ENCODE measurements around the gene LRIG3. TPM values are rescaled to one million over a fixed set of nuclear protein-coding genes. Genes with fewer than 3 reads are reported as not detected.

Gene LRIG3
- total and polyA plus RNA-seq, 11 donors, result 1.8 to 8.9 (median 4.6) TPM

DNA sequence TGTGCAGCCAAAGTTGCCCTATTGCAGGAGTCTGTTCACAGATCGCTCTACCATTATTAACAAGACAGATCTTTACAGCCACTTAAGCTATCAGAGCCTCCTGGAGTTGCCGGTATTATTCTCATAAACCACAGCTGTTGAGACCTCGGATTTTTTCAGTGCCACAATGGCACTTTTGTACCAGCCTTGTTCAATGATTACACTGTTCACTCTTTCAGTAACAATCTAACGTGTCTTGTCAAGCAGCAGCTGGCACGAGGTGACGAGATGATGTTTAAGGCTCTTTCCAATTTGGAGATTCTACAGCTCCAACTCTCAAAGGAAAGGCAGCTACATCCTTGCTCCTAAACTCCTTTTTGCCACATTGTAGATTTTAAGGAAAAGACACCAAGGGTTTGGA is 30.7 kb downstream of the LRIG3 start:
- ATAC-seq (no peak), DNase-seq (no peak)
- H3K4me1 ChIP-seq, result peaks cover 0 to 14% (median 3%) of the 10 kb centered on the region in 12 donors
- H3K4me3 ChIP-seq, result no peak overlapping the region
- TF ChIP-seq, protein P1, sequence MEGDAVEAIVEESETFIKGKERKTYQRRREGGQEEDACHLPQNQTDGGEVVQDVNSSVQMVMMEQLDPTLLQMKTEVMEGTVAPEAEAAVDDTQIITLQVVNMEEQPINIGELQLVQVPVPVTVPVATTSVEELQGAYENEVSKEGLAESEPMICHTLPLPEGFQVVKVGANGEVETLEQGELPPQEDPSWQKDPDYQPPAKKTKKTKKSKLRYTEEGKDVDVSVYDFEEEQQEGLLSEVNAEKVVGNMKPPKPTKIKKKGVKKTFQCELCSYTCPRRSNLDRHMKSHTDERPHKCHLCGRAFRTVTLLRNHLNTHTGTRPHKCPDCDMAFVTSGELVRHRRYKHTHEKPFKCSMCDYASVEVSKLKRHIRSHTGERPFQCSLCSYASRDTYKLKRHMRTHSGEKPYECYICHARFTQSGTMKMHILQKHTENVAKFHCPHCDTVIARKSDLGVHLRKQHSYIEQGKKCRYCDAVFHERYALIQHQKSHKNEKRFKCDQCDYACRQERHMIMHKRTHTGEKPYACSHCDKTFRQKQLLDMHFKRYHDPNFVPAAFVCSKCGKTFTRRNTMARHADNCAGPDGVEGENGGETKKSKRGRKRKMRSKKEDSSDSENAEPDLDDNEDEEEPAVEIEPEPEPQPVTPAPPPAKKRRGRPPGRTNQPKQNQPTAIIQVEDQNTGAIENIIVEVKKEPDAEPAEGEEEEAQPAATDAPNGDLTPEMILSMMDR (IDR thresholded peaks at IDR 0.05), result no peak
- no peak for TF ChIP-seq POLR2A (IDR thresholded peaks at IDR 0.05)
- no peaks in the 10 kb centered on the region for H3K27me3 ChIP-seq
- H3K9me3 ChIP-seq, result no peaks in the 10 kb centered on the region
- 81 to 89% (median 87%) methylated on average over 6 of the region's 6 CpGs for WGBS, 4 donors
- intact Hi-C loops (cut with DNase I), result no loop called here
- H3K27ac ChIP-seq, result no peak overlapping the region
- peaks cover 0 to 62% (median 50%) of the 10 kb centered on the region in 9 donors for H3K36me3 ChIP-seq

DNA sequence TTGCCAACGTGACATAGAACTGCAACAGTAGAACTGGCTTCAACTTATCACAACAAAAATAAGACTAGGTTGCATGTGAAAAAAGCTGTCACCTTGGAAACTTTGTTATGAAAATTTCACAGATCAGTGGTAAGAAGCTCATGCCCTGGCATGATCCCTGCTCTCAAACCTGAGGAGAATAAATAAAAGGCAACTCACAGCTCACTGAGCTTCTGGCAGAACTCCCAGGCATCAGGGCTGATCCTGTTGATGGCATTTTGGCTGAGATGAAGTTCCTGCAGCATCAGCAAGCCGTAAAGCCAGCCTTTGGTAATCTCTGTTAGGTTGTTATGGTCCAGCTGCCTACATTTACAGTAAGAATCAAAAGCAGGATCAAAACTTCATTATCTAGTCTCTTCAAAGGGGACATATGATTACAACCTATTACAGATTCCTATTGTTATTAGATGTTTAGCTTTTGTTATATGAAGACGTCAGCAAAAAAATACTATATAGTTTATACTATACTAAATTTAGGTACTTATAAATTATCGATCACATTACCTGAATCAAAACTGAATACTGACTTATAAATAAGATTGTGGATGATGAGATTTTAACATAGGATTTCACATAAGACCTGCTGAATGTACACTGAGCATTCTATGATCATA is 32.0 kb downstream of the LRIG3 start:
- ATAC-seq, result peak; percentile 58 to 87 (median 80)
- peak in 4 of 5 donors; percentile 17 to 70 (median 50) for DNase-seq
- H3K27ac ChIP-seq, result no peak overlapping the region
- H3K9me3 ChIP-seq, result no peaks in the 10 kb centered on the region
- H3K4me3 ChIP-seq, result no peak overlapping the region
- H3K36me3 ChIP-seq, result peaks cover 0 to 75% (median 57%) of the 10 kb centered on the region in 9 donors
- H3K4me1 ChIP-seq, result peaks cover 0 to 11% (median 0%) of the 10 kb centered on the region in 12 donors
- 53 to 59% (median 59%) methylated on average over 4 of the region's 4 CpGs for WGBS, 4 donors
- no peaks in the 10 kb centered on the region for H3K27me3 ChIP-seq
- intact Hi-C loops (cut with DNase I), result no loop called here
- no peak for TF ChIP-seq POLR2A (IDR thresholded peaks at IDR 0.05)
- TF ChIP-seq, protein P1 (IDR thresholded peaks at IDR 0.05), result no peak

DNA sequence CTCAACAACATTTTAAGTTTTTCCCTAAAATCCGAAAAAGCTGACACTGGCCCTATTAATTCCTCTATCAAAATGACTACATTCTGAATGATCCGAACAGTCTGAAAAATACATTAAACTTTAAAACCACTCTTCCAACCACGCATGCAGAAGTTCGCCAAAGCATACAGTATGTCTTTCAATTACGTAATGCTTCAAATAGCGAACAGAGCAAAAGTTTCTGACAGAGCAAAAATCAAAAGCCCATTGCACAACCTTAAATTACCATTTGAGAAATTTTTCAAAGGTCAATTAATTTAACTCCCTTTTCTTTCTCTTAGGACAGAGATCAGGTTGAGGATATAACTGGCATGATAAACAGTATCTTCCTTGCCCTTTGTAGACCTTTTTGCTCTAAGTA is 33.2 kb downstream of the LRIG3 start:
- intact Hi-C loops (cut with DNase I), result no loop called here
- ATAC-seq (no peak), DNase-seq (no peak)
- TF ChIP-seq, protein P1 (IDR thresholded peaks at IDR 0.05), result no peak
- TF ChIP-seq POLR2A (IDR thresholded peaks at IDR 0.05), result no peak
- H3K4me3 ChIP-seq, result no peak overlapping the region
- H3K4me1 ChIP-seq, result peaks cover 0 to 14% (median 0%) of the 10 kb centered on the region in 12 donors
- H3K9me3 ChIP-seq, result no peaks in the 10 kb centered on the region
- peaks cover 0 to 86% (median 64%) of the 10 kb centered on the region in 9 donors for H3K36me3 ChIP-seq
- no peak overlapping the region for H3K27ac ChIP-seq
- whole genome bisulfite sequencing, 4 donors, result 85 to 98% (median 97%) methylated on average over 6 of the region's 6 CpGs
- no peaks in the 10 kb centered on the region for H3K27me3 ChIP-seq

DNA sequence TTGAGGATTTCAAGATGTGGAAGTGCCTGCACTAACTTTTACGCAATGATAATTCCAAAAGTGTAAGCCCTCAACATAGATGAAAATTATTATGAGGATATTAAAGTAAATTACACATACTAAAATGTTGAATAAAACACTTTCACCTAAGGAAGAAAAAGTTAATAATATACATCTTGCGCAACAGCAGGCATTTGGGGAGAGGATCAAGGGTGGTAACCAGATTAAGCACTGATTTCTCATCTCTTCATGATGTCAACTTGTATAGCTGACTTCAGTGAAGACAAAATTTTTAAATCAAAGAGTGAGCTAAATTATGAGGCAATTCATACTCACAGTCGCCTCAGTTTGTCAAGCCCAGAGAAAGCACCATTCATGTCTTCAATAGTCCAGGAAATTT is 33.8 kb downstream of the LRIG3 start:
- 84 to 91% (median 88%) methylated on average over 3 of the region's 3 CpGs for WGBS, 4 donors
- TF ChIP-seq, protein P1 (IDR thresholded peaks at IDR 0.05), result no peak
- TF ChIP-seq POLR2A (IDR thresholded peaks at IDR 0.05), result no peak
- no peaks in the 10 kb centered on the region for H3K27me3 ChIP-seq
- no peak overlapping the region for H3K27ac ChIP-seq
- H3K4me1 ChIP-seq, result peaks cover 0 to 16% (median 0%) of the 10 kb centered on the region in 12 donors
- no peak overlapping the region for H3K4me3 ChIP-seq
- no peak for ATAC-seq
- H3K36me3 ChIP-seq, result peaks cover 0 to 92% (median 64%) of the 10 kb centered on the region in 9 donors
- intact Hi-C loops (cut with DNase I), result no loop called here
- no peaks in the 10 kb centered on the region for H3K9me3 ChIP-seq
- DNase-seq, result no peak

All from heart left ventricle (tissue), 16 donors.